ENCODE results near the gene MACROD2. TPM values are rescaled to one million over a fixed set of nuclear protein-coding genes. Genes with fewer than 3 reads are reported as not detected.

Gene MACROD2
- total and polyA plus RNA-seq, 2 donors (not counting 1 experiment from before 2014, with no cell fraction given) = 5.3 to 6.7 TPM

DNA sequence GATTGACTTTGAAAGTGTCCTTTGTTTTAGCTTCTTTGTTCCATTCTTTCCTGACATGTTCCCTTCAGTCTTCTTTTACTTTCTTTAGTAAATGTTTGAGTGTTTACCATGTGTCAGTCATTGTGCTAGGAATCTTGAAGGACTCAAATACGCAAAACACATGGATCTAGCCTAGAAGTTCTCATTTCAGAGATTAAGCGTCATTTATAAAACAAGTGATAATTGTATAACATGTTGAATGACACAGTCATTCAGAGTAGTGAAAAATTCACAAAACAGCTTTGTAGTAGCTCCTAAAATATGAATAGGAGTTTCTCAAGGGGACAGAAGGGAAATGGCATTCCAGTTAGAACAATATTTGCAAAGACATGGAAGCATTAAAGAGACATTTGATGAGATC is 66.9 kb downstream of the MACROD2 start:
- H3K27ac ChIP-seq (ENCODE audit: low read length in 2 of 2) = no peak overlapping the region
- Mint-ChIP-seq H3K27ac (no peak overlapping the region), H3K9me3 (ENCODE audit: insufficient read depth) (no peaks in the 10 kb centered on the region), H3K27me3 (peaks cover 6% of the 10 kb centered on the region), H3K4me3 (no peak overlapping the region), H3K4me1 (no peaks in the 10 kb centered on the region)
- H2AFZ ChIP-seq (ENCODE audit: insufficient read depth, low read depth, low read length, poor library complexity, severe bottlenecking) = no peak overlapping the region
- no peaks in the 10 kb centered on the region for H3K9me3 ChIP-seq (ENCODE audit: control extremely low read depth in 1 of 3, control insufficient read depth in 2 of 3, insufficient read depth in 1 of 3, low read length in 2 of 3)
- ATAC-seq (ENCODE audit: low read depth) (no peak), DNase-seq (no peak)
- no peak overlapping the region for H3K9ac ChIP-seq (ENCODE audit: low read length)
- ChIA-PET POLR2A (no interaction called here), CTCF (interaction anchor here (0.6 kb wide), 1 partner anchor 20 kb away, joined by 4 read pairs; no protein-coding TSS in a partner anchor)
- WGBS (ENCODE audit: insufficient coverage) = no CpG with 5 or more reads among the region's 2 CpGs
- H3K4me1 ChIP-seq (ENCODE audit: control insufficient read depth in 2 of 2, insufficient read depth in 2 of 2, low read length in 2 of 2) = no peaks in the 10 kb centered on the region
- no peaks in the 10 kb centered on the region for H3K36me3 ChIP-seq (replicated peaks in 1 of 2; ENCODE audit: control extremely low read depth in 1 of 2, control insufficient read depth in 1 of 2, extremely low read depth in 1 of 2, insufficient read depth in 2 of 2, low read length in 1 of 2)
- TF ChIP-seq, protein P1, sequence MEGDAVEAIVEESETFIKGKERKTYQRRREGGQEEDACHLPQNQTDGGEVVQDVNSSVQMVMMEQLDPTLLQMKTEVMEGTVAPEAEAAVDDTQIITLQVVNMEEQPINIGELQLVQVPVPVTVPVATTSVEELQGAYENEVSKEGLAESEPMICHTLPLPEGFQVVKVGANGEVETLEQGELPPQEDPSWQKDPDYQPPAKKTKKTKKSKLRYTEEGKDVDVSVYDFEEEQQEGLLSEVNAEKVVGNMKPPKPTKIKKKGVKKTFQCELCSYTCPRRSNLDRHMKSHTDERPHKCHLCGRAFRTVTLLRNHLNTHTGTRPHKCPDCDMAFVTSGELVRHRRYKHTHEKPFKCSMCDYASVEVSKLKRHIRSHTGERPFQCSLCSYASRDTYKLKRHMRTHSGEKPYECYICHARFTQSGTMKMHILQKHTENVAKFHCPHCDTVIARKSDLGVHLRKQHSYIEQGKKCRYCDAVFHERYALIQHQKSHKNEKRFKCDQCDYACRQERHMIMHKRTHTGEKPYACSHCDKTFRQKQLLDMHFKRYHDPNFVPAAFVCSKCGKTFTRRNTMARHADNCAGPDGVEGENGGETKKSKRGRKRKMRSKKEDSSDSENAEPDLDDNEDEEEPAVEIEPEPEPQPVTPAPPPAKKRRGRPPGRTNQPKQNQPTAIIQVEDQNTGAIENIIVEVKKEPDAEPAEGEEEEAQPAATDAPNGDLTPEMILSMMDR (IDR thresholded peaks at IDR 0.05) = no peak
- TF ChIP-seq EZH2 (IDR thresholded peaks at IDR 0.05; ENCODE audit: borderline replicate concordance, insufficient read depth, low read depth, low read length, poor library complexity, severe bottlenecking) = no peak
- no peak overlapping the region for H3K4me2 ChIP-seq (replicated peaks; ENCODE audit: low read depth, low read length, poor library complexity, severe bottlenecking)
- no peak overlapping the region for H3K4me3 ChIP-seq (ENCODE audit: control extremely low read depth in 1 of 5, extremely low read depth in 1 of 5, insufficient read depth in 1 of 5, low read depth in 2 of 5, low read length in 4 of 5)
- no peaks in the 10 kb centered on the region for H3K27me3 ChIP-seq (replicated peaks in 1 of 4; ENCODE audit: control extremely low read depth in 1 of 4, control insufficient read depth in 3 of 4, insufficient read depth in 4 of 4, low read length in 3 of 4)
- no peaks in the 10 kb centered on the region for H4K20me1 ChIP-seq (ENCODE audit: control insufficient read depth, insufficient read depth, low read length, poor library complexity, severe bottlenecking)
- H3K79me2 ChIP-seq (ENCODE audit: control insufficient read depth, insufficient read depth, low read length) = no peaks in the 10 kb centered on the region
- intact Hi-C loops (cut with micrococcal nuclease) = no loop called here

DNA sequence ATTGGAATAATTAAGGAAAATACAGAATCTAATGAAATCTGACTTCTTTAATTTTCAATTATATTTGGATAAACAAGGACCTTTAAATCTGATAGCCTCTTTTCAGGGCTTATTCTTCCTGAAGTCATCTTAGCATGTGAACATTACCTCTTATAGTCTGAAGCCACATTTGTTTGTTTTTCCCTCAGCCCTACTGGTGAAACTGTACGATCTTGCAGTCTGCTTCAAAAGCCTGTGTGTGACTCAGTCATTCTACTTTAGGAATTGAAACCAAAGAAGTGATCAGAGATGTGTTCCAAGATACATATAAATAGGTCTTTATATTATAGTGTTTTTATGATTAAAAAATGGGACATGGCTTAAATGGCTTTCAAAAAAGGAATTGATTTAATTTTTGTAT is 67.5 kb downstream of the MACROD2 start:
- Mint-ChIP-seq H3K27me3 (peaks cover 6% of the 10 kb centered on the region), H3K9me3 (ENCODE audit: insufficient read depth) (no peaks in the 10 kb centered on the region), H3K27ac (no peak overlapping the region), H3K4me1 (no peaks in the 10 kb centered on the region), H3K4me3 (no peak overlapping the region)
- no peaks in the 10 kb centered on the region for H3K36me3 ChIP-seq (replicated peaks in 1 of 2; ENCODE audit: control extremely low read depth in 1 of 2, control insufficient read depth in 1 of 2, extremely low read depth in 1 of 2, insufficient read depth in 2 of 2, low read length in 1 of 2)
- H3K9me3 ChIP-seq (ENCODE audit: control extremely low read depth in 1 of 3, control insufficient read depth in 2 of 3, insufficient read depth in 1 of 3, low read length in 2 of 3) = no peaks in the 10 kb centered on the region
- no peak for ATAC-seq (ENCODE audit: low read depth)
- TF ChIP-seq, protein P1 (IDR thresholded peaks at IDR 0.05) = no peak
- TF ChIP-seq EZH2 (IDR thresholded peaks at IDR 0.05; ENCODE audit: borderline replicate concordance, insufficient read depth, low read depth, low read length, poor library complexity, severe bottlenecking) = no peak
- H3K4me1 ChIP-seq (ENCODE audit: control insufficient read depth in 2 of 2, insufficient read depth in 2 of 2, low read length in 2 of 2) = no peaks in the 10 kb centered on the region
- H3K9ac ChIP-seq (ENCODE audit: low read length) = no peak overlapping the region
- H3K79me2 ChIP-seq (ENCODE audit: control insufficient read depth, insufficient read depth, low read length) = no peaks in the 10 kb centered on the region
- CTCF ChIA-PET = no interaction called here
- H2AFZ ChIP-seq (ENCODE audit: insufficient read depth, low read depth, low read length, poor library complexity, severe bottlenecking) = no peak overlapping the region
- no peaks in the 10 kb centered on the region for H3K27me3 ChIP-seq (replicated peaks in 1 of 4; ENCODE audit: control extremely low read depth in 1 of 4, control insufficient read depth in 3 of 4, insufficient read depth in 4 of 4, low read length in 3 of 4)
- intact Hi-C loops (cut with micrococcal nuclease) = no loop called here
- no peaks in the 10 kb centered on the region for H4K20me1 ChIP-seq (ENCODE audit: control insufficient read depth, insufficient read depth, low read length, poor library complexity, severe bottlenecking)
- WGBS (ENCODE audit: insufficient coverage) = no CpG with 5 or more reads among the region's 1 CpG
- no peak overlapping the region for H3K4me2 ChIP-seq (replicated peaks; ENCODE audit: low read depth, low read length, poor library complexity, severe bottlenecking)
- H3K27ac ChIP-seq (ENCODE audit: low read length in 2 of 2) = no peak overlapping the region
- no peak for DNase-seq
- no peak overlapping the region for H3K4me3 ChIP-seq (ENCODE audit: control extremely low read depth in 1 of 5, extremely low read depth in 1 of 5, insufficient read depth in 1 of 5, low read depth in 2 of 5, low read length in 4 of 5)
- POLR2A ChIA-PET = no interaction called here
